A673 (cell line): Measurements from ENCODE around the gene SEC16A.

Source experiments
- CTCF ChIP-seq: fragments of 300-800, 200-600 bp; sonication (generic); conservative IDR thresholded peaks from 2 replicates; pipeline ENCODE4 v1.5.1; 2017; ENCODE audit warnings: low read depth, mild to moderate bottlenecking, antibody characterized with exemption, low read length, moderate library complexity, mixed read lengths
- EZH2 ChIP-seq: fragments of 200-600 bp; sonication (generic); IDR thresholded peaks from 2 replicates; pipeline ENCODE4 v1.6.1; 2017; ENCODE audit warnings: borderline replicate concordance, low read depth, mild to moderate bottlenecking, mixed read lengths, antibody characterized with exemption, low read length; ENCODE audit not compliant: poor library complexity, severe bottlenecking

DNA sequence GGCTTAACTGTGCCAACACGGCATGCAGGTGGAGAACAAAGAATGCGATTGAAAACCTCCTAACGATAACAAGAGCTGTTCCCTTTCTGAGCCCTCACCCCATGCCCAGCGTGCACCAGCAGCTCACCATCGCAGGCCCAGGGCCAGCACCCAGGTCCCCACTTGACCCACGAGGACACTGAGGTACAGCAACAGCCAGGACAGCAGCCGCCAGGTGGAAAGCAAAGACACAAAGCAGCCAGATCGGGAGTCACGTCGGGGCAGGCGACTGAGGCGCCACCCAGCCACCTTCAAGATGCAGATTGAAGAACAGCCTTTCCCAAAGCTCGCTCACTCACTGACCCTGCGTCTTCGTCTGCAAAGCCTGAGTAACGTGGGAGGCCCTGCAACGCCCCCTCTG is 6.9 kb upstream of the SEC16A start:
- TF ChIP-seq EZH2 (no peak), CTCF (no peak)
